WI38 (cell line): Measurements from ENCODE around the gene COG3.

ENCODE experiments used
- H3K4me3 ChIP-seq: 2 replicates; pipeline ENCODE4 v1.5.1; 2011; ENCODE audit warnings: low read depth, mild to moderate bottlenecking, control low read depth, low read length
- TF ChIP-seq, protein P1 (sequence below): IDR thresholded peaks from 2 replicates; pipeline ENCODE4 v1.5.1; 2012; ENCODE audit warnings: low read depth, mild to moderate bottlenecking, control low read depth, low read length

Gene COG3

DNA sequence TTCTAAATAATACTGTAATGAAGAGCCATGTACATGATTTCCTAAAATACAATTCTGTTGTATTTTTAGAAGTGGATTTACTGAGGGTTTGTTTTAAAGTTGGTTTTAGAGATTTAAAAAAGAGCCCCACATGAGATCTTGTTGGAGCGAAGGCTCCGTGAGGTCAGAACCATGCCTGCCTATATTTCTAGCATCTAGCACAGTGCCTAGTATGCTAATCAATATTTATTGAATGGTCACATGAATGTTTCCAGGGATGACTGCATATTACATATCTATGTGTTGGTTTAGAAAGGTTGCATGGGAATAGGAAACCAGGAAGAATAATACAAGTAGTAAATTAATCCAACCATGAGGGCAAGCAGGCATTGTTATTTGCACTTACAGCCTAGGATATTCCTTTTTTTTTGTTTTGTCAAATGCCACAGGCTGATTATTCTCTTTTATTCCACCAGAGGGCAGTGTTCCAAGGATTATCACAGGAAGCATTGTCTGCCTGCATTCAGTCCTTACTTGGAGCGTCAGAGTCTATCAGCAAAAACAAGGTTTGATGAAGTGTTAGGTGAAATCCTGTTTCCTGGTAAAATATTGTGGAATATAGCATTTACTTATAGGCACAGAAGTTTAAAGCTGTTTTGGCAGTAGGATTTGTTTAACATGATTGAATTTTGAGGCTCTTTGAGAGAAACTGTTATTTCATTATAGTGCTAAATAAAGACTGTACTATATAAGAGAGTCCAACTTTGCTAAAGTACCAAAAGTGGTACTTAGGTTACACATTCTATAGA lies 46.8 kb downstream of the COG3 start:
- no peak overlapping the region for H3K4me3 ChIP-seq
- TF ChIP-seq, protein P1, sequence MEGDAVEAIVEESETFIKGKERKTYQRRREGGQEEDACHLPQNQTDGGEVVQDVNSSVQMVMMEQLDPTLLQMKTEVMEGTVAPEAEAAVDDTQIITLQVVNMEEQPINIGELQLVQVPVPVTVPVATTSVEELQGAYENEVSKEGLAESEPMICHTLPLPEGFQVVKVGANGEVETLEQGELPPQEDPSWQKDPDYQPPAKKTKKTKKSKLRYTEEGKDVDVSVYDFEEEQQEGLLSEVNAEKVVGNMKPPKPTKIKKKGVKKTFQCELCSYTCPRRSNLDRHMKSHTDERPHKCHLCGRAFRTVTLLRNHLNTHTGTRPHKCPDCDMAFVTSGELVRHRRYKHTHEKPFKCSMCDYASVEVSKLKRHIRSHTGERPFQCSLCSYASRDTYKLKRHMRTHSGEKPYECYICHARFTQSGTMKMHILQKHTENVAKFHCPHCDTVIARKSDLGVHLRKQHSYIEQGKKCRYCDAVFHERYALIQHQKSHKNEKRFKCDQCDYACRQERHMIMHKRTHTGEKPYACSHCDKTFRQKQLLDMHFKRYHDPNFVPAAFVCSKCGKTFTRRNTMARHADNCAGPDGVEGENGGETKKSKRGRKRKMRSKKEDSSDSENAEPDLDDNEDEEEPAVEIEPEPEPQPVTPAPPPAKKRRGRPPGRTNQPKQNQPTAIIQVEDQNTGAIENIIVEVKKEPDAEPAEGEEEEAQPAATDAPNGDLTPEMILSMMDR: peak; percentile 55

DNA sequence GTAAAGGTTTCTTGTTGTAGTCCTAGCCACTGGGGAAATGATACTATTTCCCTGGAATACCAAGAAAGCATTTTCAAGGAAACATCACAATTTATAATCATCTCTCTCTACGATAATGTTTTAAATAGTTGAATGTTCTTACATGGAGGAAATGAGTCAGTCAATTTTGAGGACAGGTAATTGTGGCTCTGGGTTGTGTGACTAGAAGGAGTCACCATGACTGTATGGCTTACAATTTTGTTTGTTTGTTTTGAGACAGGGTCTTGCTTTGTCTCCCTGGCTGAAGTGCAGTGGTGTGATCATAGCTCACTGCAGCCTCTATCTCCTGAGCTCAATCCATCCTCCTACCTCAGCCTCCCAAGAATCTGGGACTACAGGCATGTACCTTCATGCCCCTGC lies 47.4 kb downstream of the COG3 start:
- H3K4me3 ChIP-seq: no peak overlapping the region
- TF ChIP-seq, protein P1: no peak

DNA sequence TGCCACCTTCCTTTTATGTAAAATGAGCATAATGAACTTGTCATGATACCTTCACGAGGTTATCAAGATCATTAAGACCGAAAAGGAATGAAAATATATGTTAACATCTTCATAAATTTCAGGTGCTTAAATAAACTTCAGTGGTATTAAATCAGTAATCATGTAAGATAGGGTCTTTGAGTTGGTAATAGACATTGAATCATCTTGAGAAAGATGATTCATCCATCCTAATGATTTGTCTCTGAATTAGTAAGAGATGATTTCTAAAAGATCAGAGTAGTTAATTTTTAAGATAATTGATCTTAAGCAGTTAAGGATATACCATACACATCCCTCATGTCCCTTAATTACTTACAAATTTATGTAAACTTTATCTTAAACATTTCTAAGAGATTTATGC lies 52.0 kb downstream of the COG3 start:
- H3K4me3 ChIP-seq: no peak overlapping the region
- TF ChIP-seq, protein P1: no peak

DNA sequence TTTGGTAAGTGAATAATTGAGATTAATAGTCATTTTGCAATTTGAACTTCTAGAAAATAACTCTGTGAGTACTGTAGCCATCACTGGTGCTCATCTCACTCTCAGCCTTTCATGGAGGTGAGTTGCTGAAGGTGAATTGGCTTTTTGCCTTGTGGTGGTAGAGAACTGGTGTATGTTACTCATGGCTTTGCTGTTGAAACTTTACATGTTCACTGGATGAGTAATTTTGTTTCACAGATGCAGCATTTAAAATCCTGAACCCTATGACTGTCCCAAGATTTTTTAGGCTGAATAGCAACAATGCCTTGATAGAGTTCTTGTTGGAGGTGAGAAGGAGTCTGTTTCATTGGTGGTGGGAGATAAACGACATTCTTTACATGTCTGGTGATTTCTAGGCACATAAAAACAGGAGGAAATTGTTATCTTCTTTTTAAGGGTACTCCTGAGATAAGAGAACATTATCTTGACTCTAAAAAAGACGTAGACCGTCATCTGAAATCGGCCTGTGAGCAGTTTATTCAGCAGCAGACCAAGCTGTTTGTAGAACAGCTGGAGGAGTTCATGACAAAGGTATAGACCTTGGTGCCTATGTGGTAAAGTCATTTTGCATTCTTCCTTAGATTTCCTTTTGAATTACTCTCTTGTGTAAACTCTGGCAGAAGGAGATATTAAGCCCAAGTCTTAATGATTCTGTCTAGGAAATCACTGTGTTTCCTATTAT lies 53.9 kb downstream of the COG3 start:
- H3K4me3 ChIP-seq: no peak overlapping the region
- TF ChIP-seq, protein P1: no peak

DNA sequence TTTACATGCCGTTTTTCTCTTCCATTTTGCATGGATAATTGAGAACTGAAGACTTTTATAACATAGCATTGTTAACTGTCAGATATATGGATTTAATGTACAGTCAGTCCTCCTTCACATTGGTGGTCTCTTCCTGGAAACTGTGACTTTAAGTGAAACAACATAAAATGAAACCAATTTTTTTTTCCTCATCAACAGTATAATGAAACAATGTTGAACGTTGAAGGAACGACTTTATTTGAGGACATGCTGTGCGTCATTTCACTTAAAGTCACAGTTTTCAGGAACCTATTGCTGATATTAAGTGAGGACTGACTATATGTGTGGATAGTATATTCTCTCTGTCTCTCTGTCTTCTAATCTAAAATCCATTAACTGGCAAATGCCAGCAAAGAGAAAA lies 54.8 kb downstream of the COG3 start:
- TF ChIP-seq, protein P1: no peak

DNA sequence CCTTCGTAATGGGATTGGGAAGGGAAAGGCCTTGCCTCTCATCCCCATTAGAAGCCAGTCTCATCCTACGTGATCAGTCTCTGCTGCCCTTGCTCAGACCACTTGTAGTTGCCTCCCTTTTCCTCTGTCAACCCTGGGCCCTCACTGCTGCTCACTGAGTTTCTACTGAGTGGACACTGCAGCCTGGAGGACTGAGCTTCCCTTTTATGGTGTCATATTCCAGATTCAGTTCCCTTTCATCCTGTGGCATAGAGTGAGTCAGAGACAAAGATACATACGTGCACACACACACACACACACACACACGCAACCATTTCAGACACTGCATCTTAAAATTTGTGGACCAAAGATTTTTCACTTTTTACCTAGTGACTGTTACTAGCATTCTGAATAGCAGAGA lies 56.6 kb downstream of the COG3 start:
- TF ChIP-seq, protein P1: no peak
- H3K4me3 ChIP-seq: no peak overlapping the region

More for the DNA sequence above, 54.8 kb downstream of the COG3 start:
- no peak overlapping the region for H3K4me3 ChIP-seq

DNA sequence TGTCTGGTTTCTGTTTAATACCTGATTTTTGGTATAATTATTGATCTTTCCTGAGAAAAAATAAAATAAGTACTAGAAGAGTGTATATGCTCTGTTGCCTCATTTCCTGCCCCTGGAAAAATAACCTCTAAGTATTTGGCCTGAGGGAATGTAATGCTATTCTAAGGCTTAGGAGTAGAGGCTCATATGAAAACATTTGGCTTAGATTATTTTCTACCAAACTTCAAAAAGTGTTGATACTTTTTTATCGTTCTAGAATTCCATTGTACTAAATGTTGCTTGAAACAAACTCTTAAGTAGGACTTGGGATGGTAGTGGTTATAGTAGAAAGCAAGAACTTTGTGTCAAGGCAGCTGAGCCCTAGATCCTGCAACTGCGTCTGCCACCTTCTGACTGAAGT lies 57.8 kb downstream of the COG3 start:
- TF ChIP-seq, protein P1: no peak
- H3K4me3 ChIP-seq: no peak overlapping the region
